GM10266 (cell line): ENCODE data around the gene NTM.

Source experiments
- DNase-seq: peaks from one replicate; pipeline ENCODE4 v3.0.0; 2012; ENCODE audit errors: extremely low spot score
- TF ChIP-seq, protein P1 (sequence below): IDR thresholded peaks from 2 replicates; pipeline ENCODE4 v1.5.1; 2012; ENCODE audit warnings: mild to moderate bottlenecking, low read depth; ENCODE audit not compliant: control insufficient read depth, insufficient read depth; ENCODE audit errors: missing control alignments

The NTM gene

DNA sequence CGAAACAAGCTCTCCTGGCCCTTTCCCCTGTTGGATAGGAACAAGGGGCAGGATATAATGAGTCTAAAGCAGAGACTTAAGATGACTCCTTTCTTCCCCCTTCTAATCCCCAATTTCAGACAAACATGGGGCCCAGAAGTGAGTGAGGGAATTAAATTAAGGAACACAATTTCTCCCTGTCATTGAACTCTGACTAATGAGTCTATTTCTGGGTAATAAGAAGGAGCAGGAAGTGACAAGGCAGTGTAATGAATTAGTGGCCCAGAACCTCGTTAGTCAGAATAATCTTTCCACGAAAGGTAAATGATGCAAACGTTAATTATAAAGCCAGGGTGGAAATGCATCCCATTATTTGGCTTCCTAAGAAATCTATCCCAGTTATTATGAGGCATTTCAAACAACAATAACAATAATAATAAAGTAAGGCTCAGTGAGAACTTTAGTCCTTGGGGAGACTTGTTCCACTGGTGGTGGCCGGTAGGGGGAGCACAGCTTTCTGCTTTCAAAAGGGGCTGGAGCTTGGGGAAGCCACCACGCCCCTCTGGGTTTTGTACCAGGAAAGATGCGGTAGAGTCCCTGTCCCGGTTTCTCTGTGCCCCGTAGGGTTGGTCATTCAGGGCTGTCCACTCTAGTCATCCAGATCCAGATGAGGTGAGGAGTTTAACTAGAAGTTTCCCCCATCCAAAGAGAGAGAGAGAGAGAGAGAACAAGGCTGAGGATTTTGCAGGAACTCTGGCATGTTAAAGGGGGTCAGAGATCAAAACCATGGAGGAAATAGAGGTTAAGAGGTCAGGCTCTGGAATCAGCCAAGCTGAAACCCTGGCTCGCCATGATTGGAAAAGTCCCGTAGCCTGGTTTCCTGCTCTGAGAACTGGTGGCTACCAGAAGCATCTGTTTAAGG lies 298.3 kb downstream of the NTM start:
- peak; percentile 69 for DNase-seq
- TF ChIP-seq, protein P1, sequence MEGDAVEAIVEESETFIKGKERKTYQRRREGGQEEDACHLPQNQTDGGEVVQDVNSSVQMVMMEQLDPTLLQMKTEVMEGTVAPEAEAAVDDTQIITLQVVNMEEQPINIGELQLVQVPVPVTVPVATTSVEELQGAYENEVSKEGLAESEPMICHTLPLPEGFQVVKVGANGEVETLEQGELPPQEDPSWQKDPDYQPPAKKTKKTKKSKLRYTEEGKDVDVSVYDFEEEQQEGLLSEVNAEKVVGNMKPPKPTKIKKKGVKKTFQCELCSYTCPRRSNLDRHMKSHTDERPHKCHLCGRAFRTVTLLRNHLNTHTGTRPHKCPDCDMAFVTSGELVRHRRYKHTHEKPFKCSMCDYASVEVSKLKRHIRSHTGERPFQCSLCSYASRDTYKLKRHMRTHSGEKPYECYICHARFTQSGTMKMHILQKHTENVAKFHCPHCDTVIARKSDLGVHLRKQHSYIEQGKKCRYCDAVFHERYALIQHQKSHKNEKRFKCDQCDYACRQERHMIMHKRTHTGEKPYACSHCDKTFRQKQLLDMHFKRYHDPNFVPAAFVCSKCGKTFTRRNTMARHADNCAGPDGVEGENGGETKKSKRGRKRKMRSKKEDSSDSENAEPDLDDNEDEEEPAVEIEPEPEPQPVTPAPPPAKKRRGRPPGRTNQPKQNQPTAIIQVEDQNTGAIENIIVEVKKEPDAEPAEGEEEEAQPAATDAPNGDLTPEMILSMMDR = peak; percentile 68

DNA sequence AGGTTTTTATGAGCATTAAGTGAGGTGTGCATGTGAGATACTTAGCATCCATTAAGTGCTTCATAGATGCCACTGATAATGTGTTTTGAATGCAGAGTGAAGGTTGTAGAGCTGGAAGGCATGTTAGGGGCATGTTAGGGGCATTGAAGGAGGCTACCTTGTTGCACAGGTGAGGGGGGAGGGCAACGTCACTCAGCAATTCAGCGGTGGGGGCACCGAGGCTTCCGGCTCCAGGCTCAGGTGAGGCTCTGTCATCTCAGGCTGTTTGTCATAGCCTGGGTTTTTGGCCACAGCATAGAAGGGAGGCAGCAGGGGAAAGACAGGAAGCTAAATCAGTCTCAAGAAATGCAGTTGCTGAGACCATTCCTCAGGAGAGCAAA lies 299.0 kb downstream of the NTM start:
- TF ChIP-seq, protein P1 = no peak
- no peak for DNase-seq

DNA sequence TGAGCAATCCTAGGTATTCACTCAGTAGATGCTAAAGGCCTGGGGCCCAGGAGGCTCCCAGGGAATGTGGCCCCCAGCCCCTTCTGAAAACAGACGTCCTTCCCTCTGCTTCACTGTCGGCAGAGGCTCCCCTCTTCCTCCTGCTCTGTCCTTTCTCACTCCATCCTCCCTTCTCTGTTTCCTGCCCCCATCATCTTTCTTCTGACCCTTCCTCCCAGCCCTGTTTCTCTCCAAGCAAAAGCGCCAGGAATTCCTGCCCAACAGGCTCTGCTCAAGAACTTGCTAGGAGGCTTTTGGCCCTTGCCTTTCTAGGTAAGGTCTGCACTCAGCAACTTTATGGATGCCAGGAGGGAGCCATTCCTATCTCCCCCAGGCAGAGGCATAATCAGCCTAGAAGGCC lies 300.5 kb downstream of the NTM start:
- no peak for DNase-seq
- TF ChIP-seq, protein P1 = no peak

DNA sequence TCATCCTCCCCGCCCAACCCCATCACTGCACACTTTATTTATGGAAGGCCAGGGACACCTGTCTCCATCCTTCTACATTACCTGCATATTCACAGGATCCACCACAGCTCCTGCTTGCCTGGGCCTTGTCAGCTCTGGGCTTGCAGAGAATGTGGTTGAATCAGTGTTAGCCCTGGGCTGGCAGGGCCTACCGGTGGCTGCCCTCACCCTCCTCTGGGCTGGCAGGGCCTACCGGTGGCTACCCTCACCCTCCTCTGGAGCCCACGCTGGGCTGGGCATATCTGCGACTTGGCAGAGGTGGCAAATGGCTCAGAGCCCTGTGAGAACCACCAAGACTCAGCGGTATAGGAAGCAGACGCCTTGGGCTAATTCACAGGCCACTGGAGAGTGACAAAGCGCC lies 300.9 kb downstream of the NTM start:
- no peak for DNase-seq
- TF ChIP-seq, protein P1 = no peak

DNA sequence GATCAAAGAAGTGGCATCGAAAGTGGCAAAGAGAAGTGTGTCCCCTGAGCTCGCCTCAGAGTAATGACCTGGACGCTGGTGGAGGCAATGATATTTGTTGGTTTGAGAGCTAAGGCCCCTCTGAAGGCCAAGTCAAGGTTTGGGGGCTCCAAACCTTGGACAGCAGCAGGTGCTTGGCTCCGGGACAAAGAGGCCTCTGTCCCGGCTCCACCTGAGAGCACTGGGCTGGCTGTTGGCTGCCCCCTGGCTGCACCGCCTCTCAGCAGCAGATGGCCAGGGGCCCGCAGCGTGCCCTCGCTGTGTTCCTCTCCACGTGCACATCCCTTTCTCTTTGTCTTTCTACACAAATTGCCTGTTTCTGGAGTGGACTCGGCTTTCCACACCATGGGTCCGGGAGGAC lies 301.3 kb downstream of the NTM start:
- TF ChIP-seq, protein P1 = peak; percentile 21
- no peak for DNase-seq

DNA sequence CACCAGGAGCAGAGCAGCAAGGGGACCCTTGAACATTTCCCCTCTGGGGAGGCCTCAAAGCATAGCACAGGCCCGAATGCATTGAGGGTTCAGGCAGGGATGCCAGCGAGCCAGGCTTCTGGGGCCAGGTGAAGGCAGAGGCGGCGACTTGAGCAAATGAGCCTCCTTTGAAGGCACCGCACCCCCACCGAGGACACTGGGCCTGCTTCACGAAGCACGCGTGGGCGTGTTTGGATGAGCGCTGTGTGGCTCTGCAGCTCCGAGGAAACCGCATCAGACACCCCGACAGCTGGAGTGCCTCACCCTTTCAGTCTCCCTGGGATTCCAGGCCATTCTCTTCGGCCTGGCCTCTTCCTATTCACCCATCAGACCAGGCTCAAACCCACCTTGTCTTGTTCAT lies 301.8 kb downstream of the NTM start:
- no peak for DNase-seq
- TF ChIP-seq, protein P1 = no peak

DNA sequence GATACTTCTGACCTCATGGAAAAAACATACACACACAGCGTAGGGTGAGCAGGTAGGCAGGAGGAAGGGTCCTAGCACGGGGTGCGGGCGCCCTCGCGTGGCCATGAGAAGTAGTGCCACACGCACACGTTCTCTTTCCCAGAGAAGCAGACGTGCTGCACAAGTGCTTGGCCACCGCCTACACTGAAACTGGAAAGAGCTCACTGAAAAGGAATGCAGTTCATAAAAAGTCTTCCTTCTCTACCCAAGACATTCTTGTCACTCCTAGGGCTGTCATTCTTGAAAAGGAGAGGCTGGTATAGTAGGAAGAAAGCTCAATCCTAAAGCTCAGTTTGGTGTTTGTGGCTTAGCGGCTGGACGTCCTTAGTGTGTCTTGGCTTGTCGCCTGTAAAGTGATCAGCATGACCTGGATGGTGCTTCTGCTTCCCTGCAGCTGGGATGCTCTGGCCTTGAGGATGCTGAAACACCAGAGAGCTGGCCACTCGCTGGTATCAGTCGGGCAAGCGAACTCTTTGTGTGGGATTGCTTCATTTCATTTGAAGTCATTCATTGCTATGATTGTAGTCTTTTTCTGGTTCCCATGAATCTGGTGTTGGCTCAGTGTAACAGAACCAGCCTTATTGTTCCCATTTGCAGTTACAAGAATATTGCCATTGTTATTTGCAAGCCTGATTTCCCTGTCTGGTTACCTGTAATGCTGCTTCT lies 303.8 kb downstream of the NTM start:
- TF ChIP-seq, protein P1 = peak; percentile 93
- peak; percentile 67 for DNase-seq
